Erythroblast (primary cell): Measurements from ENCODE around the gene GFRA1.

Source experiments
- DNase-seq, 2 experiments: peaks; one replicate each; lab custom pipeline; 2025; lab: John Stamatoyannopoulos, UW
- GATA1 ChIP-seq: IDR thresholded peaks from 2 replicates; pipeline ENCODE4 v1.6.1; 2011; ENCODE audit warnings: low read depth, mild to moderate bottlenecking, control low read depth, low read length, moderate library complexity
- POLR2A ChIP-seq: IDR thresholded peaks from 2 replicates; pipeline ENCODE4 v1.6.1; 2011; ENCODE audit warnings: mild to moderate bottlenecking, low read length

The GFRA1 gene

GRCh38 chr10:116210588-116211346 is 62.2 kb downstream of the GFRA1 start:
- TF ChIP-seq POLR2A (no peak), GATA1 (no peak)
- no peak for DNase-seq

GRCh38 chr10:116209781-116210180 is 63.2 kb downstream of the GFRA1 start:
- no peak for DNase-seq
- TF ChIP-seq POLR2A (no peak), GATA1 (no peak)

DNA sequence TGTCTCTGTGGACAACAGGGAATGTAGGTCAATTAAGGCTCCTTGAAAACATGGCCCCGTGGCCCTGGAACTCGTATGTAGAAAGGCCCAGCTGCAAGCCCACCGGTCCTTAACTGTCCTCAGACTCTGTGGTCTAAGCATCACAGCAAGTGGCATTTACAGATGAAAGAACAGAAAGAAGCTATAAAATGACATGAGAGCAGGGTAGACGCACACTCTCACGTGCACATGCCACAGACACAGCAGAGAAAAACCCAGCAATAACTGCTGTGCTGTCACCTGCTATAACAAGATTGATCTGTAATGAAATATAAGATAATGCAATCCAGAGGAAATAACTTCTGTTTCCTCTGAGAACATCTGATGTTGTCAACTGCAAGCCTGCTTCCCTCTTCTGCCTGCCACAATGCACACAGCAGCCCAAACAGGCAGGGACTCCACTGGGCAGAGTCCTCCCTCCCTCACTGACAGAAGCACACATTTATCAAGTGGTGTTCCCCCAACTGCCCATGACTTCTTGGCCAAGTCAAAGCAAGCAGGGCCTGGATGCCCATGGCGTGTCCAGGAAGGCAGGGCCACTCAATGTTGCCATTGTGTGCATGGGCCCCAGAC is 63.9 kb downstream of the GFRA1 start:
- TF ChIP-seq GATA1 (no peak), POLR2A (no peak)
- no peak for DNase-seq

DNA sequence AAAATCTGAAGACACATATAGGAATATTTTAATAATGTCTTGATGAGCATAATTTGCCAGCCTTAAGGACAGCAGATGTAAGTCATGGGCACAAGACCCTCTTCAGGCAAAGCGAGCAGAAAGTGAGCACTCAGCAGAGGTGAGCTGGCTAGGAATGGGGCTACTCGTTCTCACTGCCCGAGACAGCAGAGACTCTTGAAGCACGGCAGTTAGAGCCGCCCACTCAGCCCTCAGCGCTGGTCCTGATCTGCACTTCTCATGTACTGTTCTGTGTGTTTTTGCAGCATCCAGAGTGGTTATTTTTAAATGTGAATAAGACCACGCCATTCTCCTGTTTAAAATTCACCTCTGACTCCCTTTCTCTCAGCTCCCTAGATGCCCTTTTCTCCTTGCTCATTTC is 65.3 kb downstream of the GFRA1 start:
- TF ChIP-seq GATA1 (no peak), POLR2A (no peak)
- DNase-seq, result no peak

- TF ChIP-seq POLR2A (no peak), GATA1 (no peak)
Measured at GRCh38 chr10:116203661-116204060, 69.3 kb downstream of the GFRA1 start.

GRCh38 chr10:116201670-116202430 is 71.2 kb downstream of the GFRA1 start:
- DNase-seq, result no peak
- no peak for TF ChIP-seq GATA1
- TF ChIP-seq POLR2A, result no peak

More at GRCh38 chr10:116203661-116204060, 69.3 kb downstream of the GFRA1 start:
- DNase-seq, result no peak

- DNase-seq, result no peak
- TF ChIP-seq POLR2A (no peak), GATA1 (no peak)
Measured at GRCh38 chr10:116201011-116201410, 72.0 kb downstream of the GFRA1 start.

- no peak for TF ChIP-seq POLR2A
- no peak for TF ChIP-seq GATA1
- no peak for DNase-seq
Measured at GRCh38 chr10:116198676-116199035, 74.3 kb downstream of the GFRA1 start.

DNA sequence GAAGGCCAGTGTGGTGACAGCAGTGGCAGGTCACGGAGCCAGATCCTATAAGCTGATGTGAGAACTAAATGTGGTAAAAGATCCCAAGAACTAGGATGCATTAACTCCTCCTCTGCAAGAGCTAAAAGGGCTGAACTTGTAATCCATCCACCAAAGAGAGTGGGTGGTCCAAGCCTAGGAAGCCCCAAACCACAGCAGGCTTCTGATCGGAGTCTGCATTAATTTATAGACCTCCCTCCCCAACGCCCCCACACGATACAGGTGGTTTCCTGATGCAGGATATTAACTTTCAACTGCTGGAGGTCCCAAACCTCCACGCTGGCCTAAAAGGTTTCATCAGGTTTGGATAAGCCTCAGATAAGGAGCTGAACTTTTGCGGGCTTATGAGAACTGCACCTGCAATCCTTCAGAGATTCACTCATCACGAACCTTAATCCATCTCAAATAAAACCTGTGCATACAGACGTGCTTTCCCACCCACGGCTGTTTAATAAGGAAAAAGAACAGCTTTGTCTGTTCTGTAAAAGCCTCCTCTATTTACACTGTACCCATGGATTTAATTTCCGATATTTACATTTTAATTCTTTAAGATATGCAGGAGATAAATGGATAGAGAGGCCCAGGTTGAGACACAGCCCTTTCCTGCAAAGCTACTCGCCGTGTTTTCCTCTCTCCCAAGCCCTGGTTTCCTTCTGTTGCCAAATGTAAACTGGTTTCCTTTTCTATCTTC is 74.9 kb downstream of the GFRA1 start:
- TF ChIP-seq GATA1 (no peak), POLR2A (no peak)
- DNase-seq, result no peak

DNA sequence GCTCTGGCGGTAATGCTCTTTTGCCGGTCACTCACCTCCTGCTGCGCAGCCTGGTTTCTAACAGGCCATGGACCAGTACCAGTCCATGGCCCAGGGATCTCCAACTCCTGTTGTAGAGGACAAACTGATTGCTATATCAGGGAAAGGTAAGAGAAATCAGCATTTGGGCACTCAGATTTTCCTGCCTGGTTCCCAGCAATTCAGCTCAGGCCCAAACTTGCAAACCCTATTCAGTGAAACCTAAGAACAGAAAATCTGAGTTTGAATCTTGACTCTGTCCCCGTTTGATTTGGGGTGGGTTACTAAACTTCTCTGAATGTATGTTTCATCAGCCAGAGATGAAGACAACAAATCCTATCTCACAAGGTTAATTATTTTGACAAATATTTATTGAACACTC is 77.4 kb downstream of the GFRA1 start:
- no peak for DNase-seq
- TF ChIP-seq GATA1, result no peak
- TF ChIP-seq POLR2A, result no peak

DNA sequence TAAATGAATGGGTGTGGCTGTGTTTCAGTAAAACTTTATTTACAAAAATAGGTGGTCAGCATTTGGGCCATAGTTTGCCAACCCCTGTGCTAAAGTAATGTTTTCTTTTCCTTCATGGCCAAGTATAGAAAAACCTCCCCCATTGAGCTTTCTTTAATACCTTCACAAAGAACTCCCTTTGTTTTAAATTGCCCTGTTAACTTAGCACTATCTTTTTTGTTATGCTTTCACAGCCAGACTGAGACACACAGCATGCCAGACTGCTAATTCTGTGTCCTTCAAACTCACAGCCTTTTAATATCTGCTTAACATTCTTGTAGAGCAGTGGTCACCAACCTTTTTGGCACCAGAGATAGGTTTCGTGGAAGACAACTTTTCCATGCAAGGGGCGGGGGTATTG is 78.0 kb downstream of the GFRA1 start:
- no peak for DNase-seq
- TF ChIP-seq POLR2A (no peak), GATA1 (no peak)

- no peak for DNase-seq
- TF ChIP-seq GATA1 (no peak), POLR2A (no peak)
Measured at GRCh38 chr10:116194061-116194460, 78.9 kb downstream of the GFRA1 start.

DNA sequence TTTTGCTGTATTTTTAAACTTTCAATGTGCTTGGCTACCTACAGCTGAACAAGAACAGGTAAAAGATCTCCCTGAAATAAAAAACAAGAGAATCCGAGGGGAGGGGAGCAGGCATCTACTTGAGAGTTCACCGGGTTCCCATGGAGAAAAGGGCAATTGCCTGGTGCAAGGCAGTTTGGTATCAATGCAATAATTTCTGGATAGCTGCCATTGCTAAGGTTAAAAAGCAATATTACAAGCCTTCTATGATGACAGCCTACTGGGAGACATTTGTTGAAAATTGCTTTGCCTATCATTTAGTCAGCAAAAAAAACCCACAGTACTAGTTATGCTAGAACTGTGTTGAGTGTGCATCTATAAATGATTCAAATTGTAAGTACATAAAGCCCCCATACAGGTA is 82.1 kb downstream of the GFRA1 start:
- DNase-seq, result no peak
- TF ChIP-seq GATA1 (no peak), POLR2A (no peak)

DNA sequence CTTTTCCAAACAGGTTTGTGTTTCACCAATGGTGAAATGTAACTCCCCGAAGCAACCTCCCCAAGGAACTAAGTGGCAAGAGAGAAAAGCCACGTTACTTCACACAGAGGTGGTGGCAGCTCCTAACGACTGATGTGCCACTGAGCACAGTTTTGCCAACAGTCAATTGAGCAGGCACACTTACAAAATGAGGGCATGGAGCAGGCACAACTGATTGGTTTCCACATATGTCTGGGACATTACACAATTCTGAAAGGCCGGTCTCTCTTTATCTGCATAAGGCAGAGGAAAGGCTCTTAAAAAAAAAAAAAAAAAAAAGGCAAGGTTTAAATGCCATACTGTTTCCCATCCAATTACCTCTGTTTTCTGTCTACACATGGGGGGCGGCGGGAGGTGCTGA is 86.7 kb downstream of the GFRA1 start:
- no peak for DNase-seq
- no peak for TF ChIP-seq POLR2A
- no peak for TF ChIP-seq GATA1
